C4-2B (cell line): ENCODE measurements around the gene ASGR1.
"Not testable (repeated sequence)": the region's sequence is repeated elsewhere in the genome, so short reads cannot be mapped to it uniquely, and the experiment has no call there.

Experiments used
- H3K27ac ChIP-seq: fragments of 450-650 bp; 2 replicates; pipeline ENCODE4 v1.5.1; 2017
- CTCF ChIP-seq: fragments of 450-650 bp; conservative IDR thresholded peaks from 2 replicates; pipeline ENCODE4 v1.5.1; 2017; ENCODE audit warnings: mild to moderate bottlenecking
- ZFX ChIP-seq: fragments of 450-650 bp; IDR thresholded peaks from 2 replicates; pipeline ENCODE4 v1.6.1; 2017

The ASGR1 gene

GRCh38 chr17:7133916-7134315 is 45.3 kb downstream of the ASGR1 start:
- H3K27ac ChIP-seq: no peak overlapping the region
- TF ChIP-seq ZFX (no peak), CTCF (no peak)

- TF ChIP-seq ZFX: no peak
- no peak; the same call in 1 of the 2 replicates for TF ChIP-seq CTCF
- no peak overlapping the region for H3K27ac ChIP-seq
These were observed 45.7 kb downstream of the ASGR1 start for GRCh38 chr17:7133424-7133823.

- TF ChIP-seq ZFX (no peak), CTCF (no peak)
- no peak overlapping the region for H3K27ac ChIP-seq
These were observed 46.6 kb downstream of the ASGR1 start for GRCh38 chr17:7132511-7133094.

- H3K27ac ChIP-seq: no peak overlapping the region
- TF ChIP-seq CTCF: no peak
- TF ChIP-seq ZFX: no peak
These were observed 47.8 kb downstream of the ASGR1 start for GRCh38 chr17:7131423-7131791.

- no peak for TF ChIP-seq CTCF
- TF ChIP-seq ZFX: no peak
- H3K27ac ChIP-seq: no peak overlapping the region
These were observed 48.3 kb downstream of the ASGR1 start for GRCh38 chr17:7130621-7131422.

- TF ChIP-seq CTCF: no peak
- no peak for TF ChIP-seq ZFX
- no peak overlapping the region for H3K27ac ChIP-seq
These were observed 49.9 kb downstream of the ASGR1 start for GRCh38 chr17:7129311-7129710.

- H3K27ac ChIP-seq: no peak overlapping the region
- TF ChIP-seq ZFX (no peak), CTCF (no peak)
These were observed 51.0 kb downstream of the ASGR1 start for GRCh38 chr17:7128160-7128559.

GRCh38 chr17:7127501-7127900 is 51.7 kb downstream of the ASGR1 start:
- not testable (repeated sequence) for H3K27ac ChIP-seq

- H3K27ac ChIP-seq: not testable (repeated sequence)
These were observed 52.8 kb downstream of the ASGR1 start for GRCh38 chr17:7126386-7126785.
